OCI-LY3 (cell line): ENCODE results near the gene UQCC5.

Experiments
- CTCF ChIP-seq: fragments of 200-600, 300-600 bp; sonication (generic); IDR thresholded peaks from 2 replicates; pipeline ENCODE4 v1.5.1; 2014; ENCODE audit warnings: antibody characterized with exemption, low read length, low read depth
- EZH2phosphoT487 ChIP-seq: fragments of 200-600 bp; shearing (Covaris generic); IDR thresholded peaks from 2 replicates; pipeline ENCODE4 v1.6.1; 2018; ENCODE audit warnings: antibody characterized with exemption, mixed run types, low read depth

- no peak for TF ChIP-seq CTCF
- TF ChIP-seq EZH2phosphoT487 = no peak
These were observed 12.1 kb upstream of the UQCC5 start for GRCh38 chr3:52524258-52524751.
